Large intestine (tissue), 3 donors: Measurements from ENCODE around the gene CDK13. TPM values are rescaled to one million over a fixed set of nuclear protein-coding genes. Genes with fewer than 3 reads are reported as not detected.
"Not testable (repeated sequence)": the region's sequence is repeated elsewhere in the genome, so short reads cannot be mapped to it uniquely, and the experiment has no call there.

Source experiments
- DNase-seq, 2 donors: peaks; one replicate each; pipeline versions ENCODE4 v3.0.0 to v3.0.0-alpha.2; 2013
- H3K27ac ChIP-seq: one replicate; pipeline ENCODE4 v1.5.1; 2013; ENCODE audit warnings: low read length
- H3K27me3 ChIP-seq: 2 replicates; pipeline ENCODE4 v1.6.1; 2013; ENCODE audit warnings: low read length; ENCODE audit not compliant: control insufficient read depth, insufficient read depth
- H3K36me3 ChIP-seq: 2 replicates; pipeline ENCODE4 v1.6.1; 2013; ENCODE audit warnings: low read length; ENCODE audit not compliant: control insufficient read depth, insufficient read depth
- H3K4me1 ChIP-seq: one replicate; pipeline ENCODE4 v1.6.1; 2013; ENCODE audit warnings: low read length; ENCODE audit not compliant: control insufficient read depth, insufficient read depth
- H3K4me3 ChIP-seq: one replicate; pipeline ENCODE4 v1.5.1; 2013; ENCODE audit warnings: low read length
- H3K9me3 ChIP-seq: one replicate; pipeline ENCODE4 v1.6.1; 2013; ENCODE audit warnings: mild to moderate bottlenecking, low read depth, low read length, moderate library complexity; ENCODE audit not compliant: control insufficient read depth
- WGBS: methylation state at CpG from one replicate; pipeline ENCODE4 v1.1.5; 2013; ENCODE audit warnings: low lambda C conversion rate; ENCODE audit not compliant: insufficient coverage; 5-methylcytosine and 5-hydroxymethylcytosine counted together
- polyA plus RNA-seq: library from polyadenylated mRNA; unstranded; fragments of 120-200 nt; gene quantifications from one replicate; pipeline ENCODE4 v1.2.1, GENCODE V29; 2013

CDK13 gene
- polyA plus RNA-seq, 1 donor, result 48.6 TPM

- Histone ChIP-seq H3K27ac (peak overlapping the region; percentile 14), H3K4me1 (peaks cover 17% of the 10 kb centered on the region), H3K9me3 (no peaks in the 10 kb centered on the region), H3K36me3 (peaks cover 26% of the 10 kb centered on the region), H3K27me3 (no peaks in the 10 kb centered on the region), H3K4me3 (no peak overlapping the region)
- WGBS, result no CpG with 5 or more reads among the region's 1 CpG
- peak in 1 of 2 donors; percentile 15 for DNase-seq
These were observed 145.8 kb downstream of the CDK13 start for GRCh38 chr7:40095695-40096327.

GRCh38 chr7:40097728-40098127 lies 147.7 kb downstream of the CDK13 start:
- Histone ChIP-seq H3K36me3 (peaks cover 21% of the 10 kb centered on the region), H3K4me1 (peaks cover 17% of the 10 kb centered on the region), H3K27ac (no peak overlapping the region), H3K27me3 (no peaks in the 10 kb centered on the region), H3K9me3 (no peaks in the 10 kb centered on the region), H3K4me3 (no peak overlapping the region)
- DNase-seq, result no peak
- WGBS, result no CpG with 5 or more reads among the region's 2 CpGs

GRCh38 chr7:40098810-40099209 lies 148.8 kb downstream of the CDK13 start:
- H3K36me3 ChIP-seq, result peaks cover 11% of the 10 kb centered on the region

DNA sequence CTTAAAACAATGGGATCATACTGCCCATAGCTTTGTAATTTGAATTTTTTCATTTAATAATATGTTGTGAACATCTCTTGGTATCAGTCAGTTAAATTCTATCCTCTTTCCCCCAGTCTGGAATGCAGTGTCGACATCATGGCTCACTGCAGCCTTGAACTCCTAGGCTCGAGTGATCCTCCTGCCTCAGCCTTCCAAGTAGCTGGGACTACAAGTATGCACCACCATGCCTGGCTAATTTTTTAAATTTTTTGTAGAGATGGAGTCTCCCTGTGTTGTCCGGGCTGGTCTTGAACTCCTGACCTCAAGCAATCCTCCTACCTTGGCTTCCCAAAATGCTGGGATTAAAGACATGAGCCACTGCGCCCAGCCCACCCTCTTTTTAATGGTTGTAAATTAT lies 149.8 kb downstream of the CDK13 start:
- Histone ChIP-seq H3K4me3 (no peak overlapping the region), H3K4me1 (peaks cover 13% of the 10 kb centered on the region), H3K27ac (no peak overlapping the region), H3K27me3 (no peaks in the 10 kb centered on the region), H3K36me3 (peaks cover under 1% of the 10 kb centered on the region), H3K9me3 (no peaks in the 10 kb centered on the region)
- DNase-seq, result no peak
- WGBS, result no CpG with 5 or more reads among the region's 4 CpGs

More at GRCh38 chr7:40098810-40099209, 148.8 kb downstream of the CDK13 start:
- no peaks in the 10 kb centered on the region for H3K9me3 ChIP-seq
- H3K27ac ChIP-seq, result no peak overlapping the region
- H3K4me1 ChIP-seq, result peaks cover 17% of the 10 kb centered on the region
- H3K27me3 ChIP-seq, result no peaks in the 10 kb centered on the region
- no peak overlapping the region for H3K4me3 ChIP-seq
- DNase-seq, result no peak

GRCh38 chr7:40101201-40101600 lies 151.1 kb downstream of the CDK13 start:
- Histone ChIP-seq H3K4me1 (peaks cover 6% of the 10 kb centered on the region), H3K4me3 (no peak overlapping the region), H3K27ac (no peak overlapping the region), H3K9me3 (no peaks in the 10 kb centered on the region), H3K36me3 (no peaks in the 10 kb centered on the region), H3K27me3 (no peaks in the 10 kb centered on the region)
- WGBS, result 80% methylated on average over 1 of the region's 3 CpGs
- DNase-seq, result no peak

- H3K27ac ChIP-seq, result no peak overlapping the region
- no peaks in the 10 kb centered on the region for H3K27me3 ChIP-seq
- peak; percentile 16 to 53 for DNase-seq
- no peaks in the 10 kb centered on the region for H3K9me3 ChIP-seq
- no peaks in the 10 kb centered on the region for H3K36me3 ChIP-seq
- H3K4me3 ChIP-seq, result no peak overlapping the region
- H3K4me1 ChIP-seq, result peaks cover 4% of the 10 kb centered on the region
- WGBS, result 20% methylated on average over 1 of the region's 2 CpGs
These were observed 152.8 kb downstream of the CDK13 start for GRCh38 chr7:40102897-40103296.

GRCh38 chr7:40105879-40106473 lies 155.9 kb downstream of the CDK13 start:
- no peak for DNase-seq
- H3K36me3 ChIP-seq, result no peaks in the 10 kb centered on the region
- peaks cover 4% of the 10 kb centered on the region for H3K4me1 ChIP-seq
- no peaks in the 10 kb centered on the region for H3K27me3 ChIP-seq
- H3K4me3 ChIP-seq, result no peak overlapping the region
- no peaks in the 10 kb centered on the region for H3K9me3 ChIP-seq
- no CpG with 5 or more reads among the region's 4 CpGs for WGBS
- no peak overlapping the region for H3K27ac ChIP-seq

DNA sequence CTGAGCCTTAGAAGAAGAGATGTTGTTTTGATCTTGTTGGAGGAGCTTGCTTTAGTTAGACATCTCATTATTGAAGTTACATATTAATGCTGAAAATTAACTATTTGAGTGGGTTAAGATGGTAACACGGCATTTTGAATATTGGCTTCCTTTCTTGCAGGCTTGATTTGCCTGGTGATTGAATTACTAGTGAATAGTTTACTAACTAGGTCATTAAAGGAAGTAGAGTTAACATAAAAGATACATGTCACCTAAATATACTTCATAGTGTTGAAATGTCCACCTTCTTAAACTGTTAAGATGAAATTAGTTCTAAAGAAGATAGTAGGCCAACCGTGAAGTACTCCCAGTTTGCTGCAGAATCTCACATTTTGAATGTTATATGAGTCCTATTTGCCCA lies 165.9 kb downstream of the CDK13 start:
- no CpG with 5 or more reads among the region's 2 CpGs for WGBS
- no peaks in the 10 kb centered on the region for H3K9me3 ChIP-seq
- DNase-seq, result no peak

DNA sequence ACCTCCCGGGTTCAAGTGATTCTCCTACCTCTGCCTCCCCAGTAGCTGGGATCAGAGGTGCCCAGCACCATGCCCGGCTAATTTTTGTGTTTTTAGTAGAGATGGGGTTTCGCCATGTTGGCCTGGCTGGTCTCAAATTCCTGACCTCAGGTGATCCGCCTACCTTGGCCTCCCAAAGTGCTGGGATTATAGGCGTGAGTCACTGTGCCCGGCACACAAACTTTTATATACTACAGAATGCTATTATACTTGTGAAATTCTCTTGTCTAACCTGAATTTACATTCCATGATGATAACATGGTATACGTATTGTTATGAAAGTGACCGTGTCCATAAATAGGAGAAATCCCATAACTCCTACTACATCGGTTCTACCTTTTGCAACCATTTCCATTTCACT lies 167.1 kb downstream of the CDK13 start:
- 100% methylated on average over 1 of the region's 9 CpGs for WGBS
- not testable (repeated sequence) for DNase-seq, H3K4me3 ChIP-seq, H3K36me3 ChIP-seq, H3K27me3 ChIP-seq, H3K4me1 ChIP-seq, H3K27ac ChIP-seq, H3K9me3 ChIP-seq

More for the DNA sequence above, 165.9 kb downstream of the CDK13 start:
- Histone ChIP-seq H3K27ac (no peak overlapping the region), H3K27me3 (no peaks in the 10 kb centered on the region), H3K4me1 (no peaks in the 10 kb centered on the region), H3K4me3 (no peak overlapping the region), H3K36me3 (peaks cover 2% of the 10 kb centered on the region)

DNA sequence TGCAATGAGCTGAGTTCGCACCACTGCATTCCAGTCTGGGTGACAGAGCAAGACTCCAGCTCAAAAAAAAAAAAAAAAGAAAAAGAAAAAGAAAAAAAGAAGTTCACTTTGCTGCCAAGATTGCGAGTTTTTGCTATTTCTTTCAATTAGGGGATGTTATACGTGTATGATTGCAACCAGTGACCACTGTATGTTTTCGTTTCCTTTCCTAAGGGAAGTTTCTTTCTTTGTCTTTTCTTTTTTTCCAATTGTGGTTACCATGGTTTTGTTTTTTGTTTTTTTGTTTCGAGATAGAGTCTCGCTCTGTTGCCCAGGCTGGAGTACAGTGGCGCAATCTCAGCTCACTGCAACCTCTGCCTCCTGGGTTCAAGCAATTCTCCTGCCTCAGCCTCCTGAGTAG lies 168.1 kb downstream of the CDK13 start:
- not testable (repeated sequence) for H3K36me3 ChIP-seq, H3K27me3 ChIP-seq, H3K27ac ChIP-seq, H3K9me3 ChIP-seq, DNase-seq, H3K4me1 ChIP-seq, H3K4me3 ChIP-seq
- WGBS, result 85% methylated on average over 5 of the region's 7 CpGs

GRCh38 chr7:40120020-40120419 lies 170.0 kb downstream of the CDK13 start:
- peak in 1 of 2 donors; percentile 28 for DNase-seq
- H3K4me1 ChIP-seq, result peaks cover 3% of the 10 kb centered on the region
- no peaks in the 10 kb centered on the region for H3K36me3 ChIP-seq
- H3K27ac ChIP-seq, result no peak overlapping the region
- H3K27me3 ChIP-seq, result no peaks in the 10 kb centered on the region
- 80% methylated on average over 1 of the region's 5 CpGs for WGBS
- H3K9me3 ChIP-seq, result no peaks in the 10 kb centered on the region
- no peak overlapping the region for H3K4me3 ChIP-seq
